HTR-8/SVneo (cell line): ENCODE results near the gene VAMP5.
"Not testable (repeated sequence)": the region's sequence is repeated elsewhere in the genome, so short reads cannot be mapped to it uniquely, and the experiment has no call there.

Experiments
- DNase-seq: peaks from one replicate; pipeline ENCODE4 v3.0.0; 2011; ENCODE audit warnings: low spot score, mixed read lengths; ENCODE audit not compliant: insufficient read length
- FAIRE-seq: peaks from 2 replicates; lab custom pipeline; 2011; peaks lifted over from hg19 to GRCh38; lab: Jason Lieb, UNC

Gene VAMP5

GRCh38 chr2:85582492-85582891, 1.7 kb upstream of the VAMP5 start:
- no peak for DNase-seq
- no peak for FAIRE-seq

DNA sequence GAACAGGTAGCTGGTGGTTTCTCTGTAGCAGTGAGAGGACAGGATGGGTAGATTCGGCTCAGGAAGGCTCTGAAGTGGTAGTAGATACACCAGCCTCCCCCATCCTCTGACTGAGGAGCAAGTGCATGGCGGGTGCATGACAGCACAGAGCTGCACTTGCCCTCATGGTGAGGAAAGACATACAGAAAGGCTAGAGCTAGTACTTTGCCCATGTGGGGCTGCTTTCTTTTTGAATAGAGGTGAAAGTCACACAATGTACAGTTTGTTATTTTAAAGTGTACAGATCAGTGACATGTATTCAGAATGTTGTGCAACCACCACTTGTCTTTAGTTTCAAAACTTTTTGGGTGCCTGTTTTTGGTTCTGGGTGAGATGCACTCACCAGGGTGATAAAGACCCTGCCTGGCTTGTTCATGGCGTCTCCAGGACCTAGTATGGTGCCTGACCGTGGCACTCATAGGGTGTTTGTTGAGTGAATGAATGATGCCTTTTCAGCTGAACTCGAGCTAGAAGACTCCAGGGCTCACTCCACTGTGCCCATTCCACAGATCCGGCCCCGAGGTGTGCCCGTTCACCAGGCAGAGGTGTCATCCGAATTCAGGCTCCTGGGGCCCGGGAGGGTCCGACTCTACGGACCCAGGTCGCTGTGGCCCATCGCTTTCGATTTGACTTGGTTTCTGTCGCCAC, 421 bp upstream of the VAMP5 start:
- no peak for FAIRE-seq
- DNase-seq = no peak

DNA sequence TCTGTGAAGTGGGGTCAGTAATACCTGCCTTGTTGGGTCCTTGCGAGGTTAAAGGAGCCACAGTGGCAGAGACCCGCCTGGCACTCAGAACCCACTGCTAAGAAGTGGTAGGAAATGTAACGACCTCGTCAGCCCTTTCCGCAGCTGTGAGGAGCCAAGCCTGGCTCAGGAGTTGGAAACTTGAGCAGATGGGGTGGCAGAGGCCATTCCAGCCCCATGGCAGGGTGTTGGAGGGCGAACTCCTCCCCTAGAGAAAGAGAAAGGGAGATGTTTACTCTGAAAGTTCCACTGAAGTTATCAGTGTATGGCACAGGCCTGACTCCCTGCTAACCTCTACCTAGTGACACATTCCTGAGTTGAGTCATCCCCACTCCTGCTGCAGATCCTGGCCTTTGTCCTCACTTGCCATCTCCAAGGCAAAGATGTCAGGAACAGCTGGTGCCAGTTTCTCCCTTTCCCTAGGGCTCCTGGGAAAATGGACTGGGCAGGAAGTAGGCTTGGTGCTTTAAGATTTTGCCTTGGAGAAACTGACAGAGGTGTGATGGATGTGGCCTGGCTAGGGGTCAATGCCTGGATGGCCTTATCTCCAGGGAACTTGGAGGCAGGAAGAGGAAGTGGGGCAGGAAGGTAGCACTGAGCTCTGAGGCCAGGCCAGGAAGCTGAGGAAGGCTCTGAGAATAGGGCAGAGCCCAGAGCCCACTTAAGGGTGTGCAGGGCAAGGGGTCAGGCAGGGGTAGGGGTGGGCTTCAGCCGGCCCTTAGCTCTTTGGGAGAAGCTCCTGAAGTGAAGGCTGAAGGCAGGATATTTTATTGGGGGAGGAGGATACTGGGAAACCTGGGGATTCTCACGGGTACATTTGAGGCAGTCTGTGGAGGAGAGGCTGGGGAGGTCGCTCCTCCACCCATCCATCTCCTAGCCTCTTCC, 888 bp downstream of the VAMP5 start:
- DNase-seq (peak; percentile 83), FAIRE-seq (peak; percentile 67)

DNA sequence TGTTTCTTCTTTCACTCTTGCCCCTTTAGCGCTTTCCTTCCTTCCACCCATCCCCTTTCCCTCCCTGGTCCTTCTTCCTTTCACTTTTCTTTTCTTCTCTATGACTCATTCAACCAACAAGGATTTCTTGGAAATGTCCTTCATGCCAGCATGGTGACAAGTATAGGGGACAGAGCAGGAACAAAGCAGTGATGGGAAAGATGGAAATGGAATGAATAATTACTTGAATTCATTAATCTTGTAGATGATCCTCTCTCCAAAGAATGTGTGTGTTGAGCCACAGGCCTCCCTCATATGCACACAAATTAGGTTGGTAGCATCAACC, 1.5 kb downstream of the VAMP5 start:
- DNase-seq = peak; percentile 33
- FAIRE-seq = no peak

DNA sequence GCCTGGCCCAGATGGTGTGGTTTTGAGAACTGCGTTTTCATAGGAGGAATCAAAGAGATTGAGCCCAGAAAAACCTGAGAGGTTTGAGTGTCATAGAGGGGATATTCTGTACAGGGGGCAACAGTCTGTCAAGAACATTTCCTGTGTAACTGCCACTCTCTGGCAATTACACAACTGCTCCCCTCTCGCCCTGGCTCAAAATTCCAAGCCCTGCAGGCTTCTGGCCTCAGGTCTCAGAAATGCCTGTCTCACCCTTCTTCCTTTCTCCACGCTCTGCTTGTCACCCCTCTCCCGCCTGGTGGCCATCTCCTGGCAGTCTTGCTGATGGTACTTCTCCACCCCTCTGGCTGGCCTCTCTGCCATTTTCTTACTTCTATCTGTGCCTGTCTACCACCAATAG, 4.0 kb downstream of the VAMP5 start:
- no peak for FAIRE-seq

GRCh38 chr2:85588645-85589044, 4.4 kb downstream of the VAMP5 start:
- no peak for FAIRE-seq
- no peak for DNase-seq

More for the DNA sequence above, 4.0 kb downstream of the VAMP5 start:
- DNase-seq = no peak

DNA sequence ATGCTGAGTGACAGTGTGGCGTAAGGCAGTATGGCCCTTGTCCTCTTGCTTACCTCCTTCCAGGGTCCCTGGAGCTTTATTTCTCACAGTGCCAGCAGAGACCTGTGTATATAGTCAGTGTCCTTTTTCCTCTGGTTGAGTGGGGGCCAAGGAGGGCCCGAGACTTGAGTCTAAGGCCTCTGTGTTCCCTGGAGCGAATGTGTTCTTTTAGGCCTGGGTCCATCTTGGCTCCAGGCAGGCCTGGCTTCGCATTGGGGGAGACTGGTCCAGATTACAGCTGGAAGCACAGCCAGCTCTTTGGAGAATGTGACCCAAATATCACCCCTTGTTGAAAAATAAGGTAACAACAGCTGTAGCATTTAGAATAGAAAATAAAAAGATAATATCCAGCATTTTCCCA, 5.0 kb downstream of the VAMP5 start:
- FAIRE-seq = no peak
- DNase-seq = no peak

- no peak for DNase-seq
- no peak for FAIRE-seq
Observed at GRCh38 chr2:85589982-85590791, 6.0 kb downstream of the VAMP5 start.

GRCh38 chr2:85590950-85591349, 6.7 kb downstream of the VAMP5 start:
- no peak for DNase-seq
- FAIRE-seq = no peak

DNA sequence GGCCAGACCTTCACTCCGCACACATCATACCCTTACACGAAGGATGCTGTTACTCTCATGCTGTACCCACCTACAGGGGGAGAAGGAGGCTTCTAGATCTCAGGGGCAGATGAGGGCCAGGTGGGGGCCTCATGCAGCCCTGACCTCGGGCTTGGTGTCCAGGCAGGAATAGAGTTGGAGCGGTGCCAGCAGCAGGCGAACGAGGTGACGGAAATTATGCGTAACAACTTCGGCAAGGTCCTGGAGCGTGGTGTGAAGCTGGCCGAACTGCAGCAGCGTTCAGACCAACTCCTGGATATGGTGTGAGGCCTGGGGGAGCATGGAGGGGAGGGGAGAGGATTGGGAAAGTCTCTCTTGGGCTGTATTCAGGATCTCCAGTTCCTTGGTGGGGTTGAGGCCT, 7.3 kb downstream of the VAMP5 start:
- DNase-seq (no peak), FAIRE-seq (no peak)

GRCh38 chr2:85592299-85592698, 8.1 kb downstream of the VAMP5 start:
- FAIRE-seq, DNase-seq: not testable (repeated sequence)

GRCh38 chr2:85593023-85593422, 8.8 kb downstream of the VAMP5 start:
- FAIRE-seq (no peak), DNase-seq (no peak)

DNA sequence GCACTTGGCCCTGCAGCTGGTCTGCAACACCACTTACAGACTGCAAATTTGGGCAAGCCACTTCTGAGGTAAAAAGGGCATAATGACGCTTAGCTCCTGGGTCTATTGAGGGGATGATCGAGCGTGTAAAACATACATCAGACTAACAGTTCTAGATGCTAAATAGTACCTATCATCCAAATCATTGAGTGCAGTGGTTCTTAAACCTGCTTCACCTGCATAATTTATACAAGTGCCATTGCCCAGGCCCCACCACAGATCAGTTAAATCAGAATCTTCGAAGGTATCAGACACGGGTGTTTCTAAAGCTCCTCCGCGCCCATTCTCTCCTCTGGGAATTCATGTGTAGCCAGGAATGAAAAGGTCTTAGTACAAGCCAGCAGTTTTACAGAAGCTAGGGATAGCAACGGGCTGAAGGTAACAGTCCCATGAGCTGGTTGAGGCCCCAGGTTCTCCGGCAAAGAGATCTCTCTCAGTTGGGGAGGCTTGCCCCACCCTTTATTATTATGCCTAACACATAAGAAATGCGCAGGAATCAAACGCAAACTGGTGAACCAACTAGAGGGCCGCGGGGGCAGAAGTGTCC, 10.6 kb downstream of the VAMP5 start:
- DNase-seq (no peak), FAIRE-seq (no peak)

GRCh38 chr2:85595301-85596025, 11.2 kb downstream of the VAMP5 start, which contains the start of gene RNF181:
Gene RNF181 (plus strand): TSS chr2:85595745. CDS start chr2:85595764, 19 bp downstream.
- DNase-seq (peak; percentile 99), FAIRE-seq (peak; percentile 96)

DNA sequence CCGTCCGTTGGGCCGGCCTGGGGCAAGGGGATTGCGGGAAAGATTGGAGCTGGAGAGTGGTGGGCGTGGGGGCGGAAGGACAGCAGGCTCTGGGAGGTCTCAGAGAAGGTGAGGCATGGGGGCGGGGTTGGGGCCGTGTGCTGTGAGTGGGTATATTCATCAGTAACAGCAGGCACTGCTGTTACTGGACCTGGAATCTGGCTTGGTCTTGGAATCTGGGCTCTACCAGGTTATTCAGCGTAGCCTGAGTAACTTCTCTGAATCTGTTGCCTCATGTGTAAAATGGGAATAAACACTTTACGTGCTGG, 11.7 kb downstream of the VAMP5 start:
- no peak for DNase-seq
- no peak for FAIRE-seq

GRCh38 chr2:85596486-85597143, 12.4 kb downstream of the VAMP5 start:
- FAIRE-seq (no peak), DNase-seq (no peak)

DNA sequence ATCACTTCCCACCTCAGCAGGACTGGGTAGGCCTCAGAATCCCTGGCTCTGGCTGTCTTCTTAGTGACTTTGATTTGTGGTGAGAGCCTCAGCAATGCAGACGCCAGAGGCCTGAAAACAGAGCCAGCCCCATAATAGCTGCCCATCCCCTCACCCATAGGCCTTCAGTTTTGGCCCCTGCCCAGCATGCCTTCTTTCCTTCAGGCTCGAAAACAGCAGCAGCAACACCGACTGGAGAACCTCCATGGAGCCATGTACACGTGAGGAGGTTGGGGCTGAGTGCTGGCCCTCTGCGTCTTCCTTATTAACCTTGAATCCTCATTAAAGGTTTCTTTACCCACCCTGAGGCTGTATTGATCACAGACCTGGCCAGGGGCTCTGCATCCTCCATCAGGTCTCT, 13.0 kb downstream of the VAMP5 start:
- no peak for FAIRE-seq
- no peak for DNase-seq

GRCh38 chr2:85598594-85599340, 14.5 kb downstream of the VAMP5 start:
- FAIRE-seq = no peak
- DNase-seq = no peak
